H9 (cell line): ENCODE results near the gene ITK. TPM values are rescaled to one million over a fixed set of nuclear protein-coding genes. Genes with fewer than 3 reads are reported as not detected.

Experiments used
- DNase-seq: peaks from one replicate; pipeline ENCODE4 v3.0.0-alpha.2; 2017
- H2AFZ ChIP-seq: one replicate; pipeline ENCODE4 v1.6.1; 2013; ENCODE audit warnings: mild to moderate bottlenecking, low read length, control low read depth, moderate library complexity
- H2AK5ac ChIP-seq: 2 replicates; pipeline ENCODE4 v1.6.1; 2013; ENCODE audit warnings: low read length, control low read depth, mixed read lengths; ENCODE audit not compliant: insufficient read length
- H2BK120ac ChIP-seq: one replicate; pipeline ENCODE4 v1.6.1; 2013; ENCODE audit warnings: low read depth, mild to moderate bottlenecking, low read length, control low read depth, inconsistent platforms; ENCODE audit not compliant: poor library complexity, severe bottlenecking
- H2BK12ac ChIP-seq: 2 replicates; pipeline ENCODE4 v1.6.1; 2013; ENCODE audit warnings: low read length, control low read depth, mixed read lengths, low read depth; ENCODE audit not compliant: insufficient read length
- H2BK15ac ChIP-seq: 2 replicates; pipeline ENCODE4 v1.6.1; 2013; ENCODE audit warnings: low read depth, low read length, control low read depth
- H2BK20ac ChIP-seq: one replicate; pipeline ENCODE4 v1.6.1; 2013; ENCODE audit warnings: low read depth, mild to moderate bottlenecking, low read length, control low read depth, inconsistent platforms; ENCODE audit not compliant: poor library complexity, severe bottlenecking
- H2BK5ac ChIP-seq: 2 replicates; pipeline ENCODE4 v1.6.1; 2013; ENCODE audit warnings: low read length, control low read depth, mixed read lengths; ENCODE audit not compliant: insufficient read length
- H3K14ac ChIP-seq: 2 replicates; pipeline ENCODE4 v1.6.1; 2013; ENCODE audit warnings: low read length, control low read depth; ENCODE audit not compliant: insufficient read depth
- H3K18ac ChIP-seq: 2 replicates; pipeline ENCODE4 v1.6.1; 2013; ENCODE audit warnings: low read depth, mild to moderate bottlenecking, mixed read lengths, low read length, control low read depth; ENCODE audit not compliant: insufficient read length
- H3K23ac ChIP-seq: 2 replicates; pipeline ENCODE4 v1.6.1; 2013; ENCODE audit warnings: low read length, control low read depth, mixed read lengths, low read depth; ENCODE audit not compliant: insufficient read length
- H3K23me2 ChIP-seq: 2 replicates; pipeline ENCODE4 v1.6.1; 2013; ENCODE audit warnings: low read depth, mild to moderate bottlenecking, mixed read lengths, low read length, control low read depth; ENCODE audit not compliant: insufficient read length, poor library complexity, severe bottlenecking
- H3K27ac ChIP-seq: 2 replicates; pipeline ENCODE4 v1.5.1; 2013; ENCODE audit warnings: low read length, control low read depth, mixed read lengths, low read depth; ENCODE audit not compliant: insufficient read length
- H3K27me3 ChIP-seq: 2 replicates; pipeline ENCODE4 v1.6.1; 2013; ENCODE audit warnings: low read length, control low read depth, inconsistent platforms; ENCODE audit not compliant: insufficient read depth
- H3K4ac ChIP-seq: 2 replicates; pipeline ENCODE4 v1.6.1; 2013; ENCODE audit warnings: low read depth, mild to moderate bottlenecking, control low read depth, inconsistent platforms, low read length, moderate library complexity
- H3K4me1 ChIP-seq: 2 replicates; pipeline ENCODE4 v1.6.1; 2013; ENCODE audit warnings: low read length, control low read depth, inconsistent platforms; ENCODE audit not compliant: insufficient read depth
- H3K4me2 ChIP-seq: 2 replicates; pipeline ENCODE4 v1.6.1; 2013; ENCODE audit warnings: low read length, control low read depth, mixed read lengths; ENCODE audit not compliant: insufficient read length, insufficient read depth
- H3K56ac ChIP-seq: 2 replicates; pipeline ENCODE4 v1.6.1; 2013; ENCODE audit warnings: low read depth, mild to moderate bottlenecking, mixed read lengths, low read length, control low read depth; ENCODE audit not compliant: insufficient read length
- H3K79me1 ChIP-seq: 2 replicates; pipeline ENCODE4 v1.6.1; 2013; ENCODE audit warnings: low read depth, mild to moderate bottlenecking, moderate library complexity, low read length, control low read depth, inconsistent platforms; ENCODE audit not compliant: insufficient read depth, poor library complexity, severe bottlenecking
- H3K79me2 ChIP-seq: 2 replicates; pipeline ENCODE4 v1.6.1; 2013; ENCODE audit warnings: low read length, control low read depth, inconsistent platforms; ENCODE audit not compliant: insufficient read depth
- H3K9ac ChIP-seq: 2 replicates; pipeline ENCODE4 v1.6.1; 2013; ENCODE audit warnings: low read length, control low read depth, mixed read lengths; ENCODE audit not compliant: insufficient read length; ENCODE audit errors: extremely low read depth
- H3K9me3 ChIP-seq: one replicate; pipeline ENCODE4 v1.6.1; 2013; ENCODE audit warnings: low read depth, low read length, inconsistent platforms; ENCODE audit not compliant: control insufficient read depth
- H3T11ph ChIP-seq: one replicate; pipeline ENCODE4 v1.6.1; 2013; ENCODE audit warnings: mild to moderate bottlenecking, low read length, control low read depth, inconsistent platforms
- H4K20me1 ChIP-seq: one replicate; pipeline ENCODE4 v1.6.1; 2013; ENCODE audit not compliant: control insufficient read depth, insufficient read length, insufficient read depth
- H4K5ac ChIP-seq: 2 replicates; pipeline ENCODE4 v1.6.1; 2013; ENCODE audit warnings: low read depth, mild to moderate bottlenecking, mixed read lengths, low read length, control low read depth; ENCODE audit not compliant: insufficient read length
- H4K8ac ChIP-seq: replicated peaks from 2 replicates; pipeline ENCODE4 v1.6.1; 2013; ENCODE audit warnings: low read length, control low read depth, mixed read lengths, low read depth; ENCODE audit not compliant: insufficient read length
- H4K91ac ChIP-seq: 2 replicates; pipeline ENCODE4 v1.6.1; 2013; ENCODE audit warnings: low read depth, mild to moderate bottlenecking, moderate library complexity, mixed read lengths, low read length, control low read depth; ENCODE audit not compliant: insufficient read length
- H3K27ac Mint-ChIP-seq, 3 experiments: 2 replicates in 2 of 3; 3 replicates in 1 of 3; pipeline ENCODE4 v1.8.0; 2020 to 2021; ENCODE audit warnings: mixed read lengths in 3 of 3, mild to moderate bottlenecking in 1 of 3, moderate library complexity in 1 of 3
- H3K27me3 Mint-ChIP-seq: 2 replicates; pipeline ENCODE4 v1.8.0; 2021; ENCODE audit warnings: low read depth, mild to moderate bottlenecking, moderate library complexity, mixed read lengths
- H3K36me3 Mint-ChIP-seq, 3 experiments: 2 replicates in 2 of 3; 3 replicates in 1 of 3; pipeline ENCODE4 v1.8.0; 2020 to 2021; ENCODE audit warnings: low read depth in 3 of 3, mixed read lengths in 3 of 3; ENCODE audit not compliant: insufficient read depth in 1 of 3
- H3K4me1 Mint-ChIP-seq, 2 experiments: 2 replicates each; pipeline ENCODE4 v1.8.0; 2020; ENCODE audit warnings: mixed read lengths in 2 of 2
- H3K4me3 Mint-ChIP-seq, 2 experiments: 2 replicates in 1 of 2; 3 replicates in 1 of 2; pipeline ENCODE4 v1.8.0; 2020 to 2021; ENCODE audit warnings: mild to moderate bottlenecking in 2 of 2, mixed read lengths in 2 of 2, moderate library complexity in 1 of 2
- H3K9me3 Mint-ChIP-seq, 2 experiments: 2 replicates in 1 of 2; 3 replicates in 1 of 2; pipeline ENCODE4 v1.8.0; 2020; ENCODE audit warnings: mild to moderate bottlenecking in 2 of 2, mixed read lengths in 2 of 2, moderate library complexity in 1 of 2
- WGBS: extraction: QIAGEN DNeasy Blood & Tissue Kit; methylation state at CpG from one replicate; pipeline ENCODE4 v1.1.7; 2013; ENCODE audit warnings: missing lambda C conversion rate, low lambda C conversion rate, mixed read lengths; ENCODE audit not compliant: insufficient read length; ENCODE audit errors: extremely low coverage; 5-methylcytosine and 5-hydroxymethylcytosine counted together
- long read RNA-seq: library from polyadenylated mRNA; unstranded; transcript quantifications from one replicate; pipeline ENCODE4 v2.0.0, GENCODE V29; 2020
- total RNA-seq: library from RNA; stranded (reverse); gene quantifications from 2 replicates; pipeline ENCODE4 v1.2.1, GENCODE V29; 2021
- TF ChIP-seq, protein P1 (sequence below): fragments of 200-600 bp; sonication (generic); conservative IDR thresholded peaks from 3 replicates; pipeline ENCODE4 v1.8.0; 2021; ENCODE audit warnings: antibody characterized with exemption, mild to moderate bottlenecking

ITK gene
- total RNA-seq = 0.22 TPM in 2 replicates
- long read RNA-seq, partial matches to known transcripts = 1 of 1 reads
- long read RNA-seq, other reads (novel, unspliced or antisense) = 0 of 1 reads

DNA sequence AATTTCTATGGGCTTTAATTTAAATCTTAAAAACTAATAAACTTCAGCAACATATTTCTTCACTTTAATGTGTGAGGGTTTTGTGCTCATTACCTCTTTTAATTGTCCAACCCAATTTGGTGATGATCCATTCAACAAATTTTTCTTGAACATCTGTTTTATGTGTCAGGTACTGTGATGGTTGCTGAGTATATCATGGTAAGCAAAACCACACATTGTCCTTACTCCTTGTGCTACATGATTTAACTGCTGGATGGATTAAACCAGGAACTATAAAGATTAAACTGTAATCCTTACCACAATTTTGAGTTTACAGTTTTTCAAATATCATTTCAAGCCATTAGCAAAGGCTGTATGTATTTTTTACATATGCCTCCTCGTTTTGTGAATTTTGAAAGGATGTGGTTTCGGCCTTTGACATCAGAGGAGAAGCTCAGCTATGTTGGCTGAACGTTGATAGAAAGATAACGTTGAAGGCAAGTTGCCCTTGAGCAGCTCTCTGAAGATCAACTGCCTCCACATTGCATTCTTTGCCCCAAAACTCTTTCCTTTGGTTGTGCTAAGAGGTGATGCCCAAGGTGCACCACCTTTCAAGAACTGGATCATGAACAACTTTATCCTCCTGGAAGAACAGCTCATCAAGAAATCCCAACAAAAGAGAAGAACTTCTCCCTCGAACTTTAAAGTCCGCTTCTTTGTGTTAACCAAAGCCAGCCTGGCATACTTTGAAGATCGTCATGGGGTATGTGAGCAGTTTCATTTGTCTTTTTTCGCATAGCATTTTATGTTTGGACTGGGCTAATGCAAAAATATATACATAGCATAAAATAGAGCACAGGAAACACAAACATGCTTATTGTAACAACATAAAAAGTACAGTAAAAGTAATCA lies at the start of gene ITK:
Gene ITK (plus strand): TSS at position 467 of the 891 bp plus-strand sequence. CDS start 138 bp downstream, at position 605.
- DNase-seq = no peak
- Mint-ChIP-seq H3K27me3 (peaks cover 72% of the 10 kb centered on the region), H3K27ac (no peak within 1 kb of the TSS), H3K4me1 (no peaks in the 10 kb centered on the region), H3K36me3 (no peaks in the 10 kb centered on the region; a peak in 1 of 7 replicates), H3K9me3 (no peaks in the 10 kb centered on the region), H3K4me3 (no peak within 1 kb of the TSS)
- no peaks in the 10 kb centered on the region for H3K9me3 ChIP-seq
- H3K27me3 ChIP-seq = no peaks in the 10 kb centered on the region
- no peak within 1 kb of the TSS for H3K56ac ChIP-seq
- H4K5ac ChIP-seq = no peak within 1 kb of the TSS
- no peaks in the 10 kb centered on the region for H3K79me2 ChIP-seq
- H2BK5ac ChIP-seq = no peak within 1 kb of the TSS
- no peak within 1 kb of the TSS for H2AFZ ChIP-seq
- no peak within 1 kb of the TSS for H2BK12ac ChIP-seq
- no peak within 1 kb of the TSS for H2AK5ac ChIP-seq
- no peak within 1 kb of the TSS for H3K18ac ChIP-seq
- no peak within 1 kb of the TSS for H2BK20ac ChIP-seq
- H3K4me1 ChIP-seq = no peaks in the 10 kb centered on the region
- no peak within 1 kb of the TSS for H3K14ac ChIP-seq
- no peak within 1 kb of the TSS for H3T11ph ChIP-seq
- WGBS = no CpG with 5 or more reads among the region's 8 CpGs
- H3K23me2 ChIP-seq = no peaks in the 10 kb centered on the region
- TF ChIP-seq, protein P1, sequence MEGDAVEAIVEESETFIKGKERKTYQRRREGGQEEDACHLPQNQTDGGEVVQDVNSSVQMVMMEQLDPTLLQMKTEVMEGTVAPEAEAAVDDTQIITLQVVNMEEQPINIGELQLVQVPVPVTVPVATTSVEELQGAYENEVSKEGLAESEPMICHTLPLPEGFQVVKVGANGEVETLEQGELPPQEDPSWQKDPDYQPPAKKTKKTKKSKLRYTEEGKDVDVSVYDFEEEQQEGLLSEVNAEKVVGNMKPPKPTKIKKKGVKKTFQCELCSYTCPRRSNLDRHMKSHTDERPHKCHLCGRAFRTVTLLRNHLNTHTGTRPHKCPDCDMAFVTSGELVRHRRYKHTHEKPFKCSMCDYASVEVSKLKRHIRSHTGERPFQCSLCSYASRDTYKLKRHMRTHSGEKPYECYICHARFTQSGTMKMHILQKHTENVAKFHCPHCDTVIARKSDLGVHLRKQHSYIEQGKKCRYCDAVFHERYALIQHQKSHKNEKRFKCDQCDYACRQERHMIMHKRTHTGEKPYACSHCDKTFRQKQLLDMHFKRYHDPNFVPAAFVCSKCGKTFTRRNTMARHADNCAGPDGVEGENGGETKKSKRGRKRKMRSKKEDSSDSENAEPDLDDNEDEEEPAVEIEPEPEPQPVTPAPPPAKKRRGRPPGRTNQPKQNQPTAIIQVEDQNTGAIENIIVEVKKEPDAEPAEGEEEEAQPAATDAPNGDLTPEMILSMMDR = no peak
- no peak within 1 kb of the TSS for H3K4me2 ChIP-seq
- H4K8ac ChIP-seq = no peak within 1 kb of the TSS
- no peak within 1 kb of the TSS for H3K4ac ChIP-seq
- no peaks in the 10 kb centered on the region for H4K20me1 ChIP-seq
- H2BK120ac ChIP-seq = no peak within 1 kb of the TSS
- no peak within 1 kb of the TSS for H2BK15ac ChIP-seq
- H4K91ac ChIP-seq = no peak within 1 kb of the TSS
- no peak within 1 kb of the TSS for H3K23ac ChIP-seq
- H3K79me1 ChIP-seq = no peaks in the 10 kb centered on the region
- H3K27ac ChIP-seq = no peak within 1 kb of the TSS
- no peak within 1 kb of the TSS for H3K9ac ChIP-seq
